SKM-1 treated with dmso at 0.1 percent for 144 hours (cell line): Measurements from ENCODE around the gene PRKCE.
"Not testable (repeated sequence)": the region's sequence is repeated elsewhere in the genome, so short reads cannot be mapped to it uniquely, and the experiment has no call there.

Experiments used
- DNase-seq: peaks from one replicate; lab custom pipeline; 2025; ENCODE audit not compliant: unreplicated experiment; lab: John Stamatoyannopoulos, UW

Gene PRKCE

DNA sequence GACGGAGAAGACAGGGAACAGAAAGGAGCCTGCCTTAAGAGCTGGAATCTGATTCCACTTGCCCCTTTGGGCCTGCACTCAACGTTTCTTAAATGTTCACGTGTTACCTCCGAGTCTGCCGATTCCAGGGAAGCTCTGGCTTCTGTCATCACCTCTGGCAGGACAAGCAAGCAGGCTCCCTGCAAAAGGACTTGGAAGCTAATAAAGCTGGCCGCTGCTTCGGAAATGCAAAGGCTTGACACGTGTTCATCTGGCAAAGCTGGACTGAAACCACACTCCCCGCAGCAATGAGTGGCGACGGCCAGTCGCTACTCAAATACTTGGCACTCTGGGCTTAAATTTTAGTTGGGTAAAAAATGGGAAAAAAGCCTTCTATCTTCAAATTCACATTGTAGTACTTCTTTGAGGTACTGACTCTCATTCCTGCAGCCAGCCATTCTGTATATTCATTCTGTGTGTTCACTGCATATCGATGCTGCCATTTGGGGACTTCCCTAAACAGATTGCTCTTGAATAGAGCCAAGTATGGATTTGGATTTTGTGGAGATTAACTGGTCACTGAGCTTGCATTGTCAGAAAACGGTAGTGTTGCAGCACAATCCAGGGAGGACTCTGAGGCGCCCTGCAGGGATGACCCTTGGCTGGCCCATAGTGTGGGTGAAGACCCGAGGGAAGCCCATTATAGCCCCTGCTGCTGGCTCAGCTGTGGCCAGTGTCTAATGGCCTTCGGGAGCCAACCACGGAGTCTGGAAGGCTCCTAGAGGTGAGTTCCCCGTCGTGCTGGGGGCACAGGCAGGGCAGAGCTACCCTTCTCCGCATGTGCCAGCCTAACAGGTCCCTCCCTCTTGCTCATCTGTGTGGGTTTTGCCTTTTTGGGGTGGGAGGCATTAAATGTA is 231.5 kb downstream of the PRKCE start:
- DNase-seq: no peak

DNA sequence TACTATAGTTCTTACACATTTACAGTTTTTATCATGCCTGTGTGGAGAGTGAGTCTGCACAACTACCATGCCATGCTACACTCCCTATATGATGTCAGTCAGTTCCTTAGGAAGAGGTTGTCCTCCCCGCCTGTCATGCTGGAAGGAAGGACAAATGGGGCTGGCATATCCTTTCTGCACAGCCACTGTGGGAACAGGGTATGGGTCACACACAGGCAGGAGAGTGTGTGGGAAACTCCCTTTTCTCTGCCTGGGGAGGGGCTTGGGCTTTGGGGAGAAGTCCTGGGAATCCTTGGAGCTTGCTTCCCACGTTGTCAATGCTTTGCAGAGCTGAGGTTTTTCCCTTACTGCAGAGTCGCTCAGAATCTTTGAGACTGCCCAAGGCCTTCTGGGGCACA is 232.1 kb downstream of the PRKCE start:
- no peak for DNase-seq

DNA sequence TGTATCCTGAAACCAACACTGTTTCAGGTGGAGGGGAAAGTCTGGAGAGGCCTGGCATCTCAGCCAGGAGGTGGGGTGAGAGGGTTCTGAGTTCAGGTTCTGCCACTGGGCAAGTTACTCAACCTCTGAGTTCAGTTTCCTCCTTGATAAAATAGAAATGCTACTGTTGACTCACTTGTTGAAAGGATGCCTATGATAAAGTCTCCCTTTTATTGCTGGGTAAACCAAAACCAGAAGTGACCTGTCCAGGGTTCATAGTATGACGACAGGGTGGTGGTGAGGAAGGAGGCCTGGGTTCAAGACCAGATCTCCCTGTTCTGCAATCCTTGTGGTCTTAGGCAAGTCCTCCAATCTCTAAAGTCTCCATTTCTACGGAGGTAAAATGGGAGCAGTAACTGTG is 232.7 kb downstream of the PRKCE start:
- peak; percentile 51 for DNase-seq

DNA sequence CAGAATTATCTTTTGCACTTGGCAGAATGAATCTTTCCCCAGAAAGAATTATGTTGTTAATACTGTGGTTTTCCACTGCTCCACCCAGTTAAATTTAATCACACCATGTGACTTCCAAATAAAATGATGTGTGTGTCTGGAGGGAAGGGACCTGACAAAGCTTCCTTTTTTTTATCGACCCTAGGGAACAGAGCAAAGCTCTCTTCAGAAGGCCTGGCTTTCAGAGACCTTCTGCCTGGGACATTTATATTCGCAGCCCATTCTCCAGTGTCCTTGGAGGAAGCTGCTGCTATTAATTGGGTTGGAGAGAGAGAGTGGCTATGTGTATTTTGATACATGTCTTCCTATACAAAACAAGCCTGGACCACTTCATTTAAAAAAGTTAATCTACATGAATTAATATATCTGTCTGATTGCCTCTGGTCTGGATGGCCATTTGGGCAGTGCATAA is 233.7 kb downstream of the PRKCE start:
- no peak for DNase-seq

DNA sequence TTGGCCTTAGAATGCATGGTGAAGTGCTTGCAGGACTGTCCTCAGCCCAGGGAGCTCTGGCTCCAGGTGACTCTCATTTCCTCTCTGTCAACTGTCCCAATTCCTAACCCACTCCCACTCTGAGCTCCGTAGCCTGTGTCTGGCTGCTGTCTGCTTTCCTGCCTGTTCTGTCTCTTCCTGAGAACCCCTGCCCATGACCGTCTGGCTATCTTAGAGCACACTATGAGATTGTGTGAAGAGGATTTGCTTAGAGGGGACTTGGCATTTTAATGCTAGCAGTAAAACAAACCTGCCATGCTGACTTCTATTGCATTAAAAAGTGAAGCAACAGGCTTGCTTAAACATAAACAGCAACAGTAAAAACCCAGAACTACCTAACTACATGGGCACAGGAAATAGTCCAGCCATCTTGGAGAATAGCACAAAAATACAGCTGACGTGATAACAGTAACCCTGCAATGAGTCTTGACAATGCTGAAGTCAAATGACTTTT is 234.7 kb downstream of the PRKCE start:
- no peak for DNase-seq

DNA sequence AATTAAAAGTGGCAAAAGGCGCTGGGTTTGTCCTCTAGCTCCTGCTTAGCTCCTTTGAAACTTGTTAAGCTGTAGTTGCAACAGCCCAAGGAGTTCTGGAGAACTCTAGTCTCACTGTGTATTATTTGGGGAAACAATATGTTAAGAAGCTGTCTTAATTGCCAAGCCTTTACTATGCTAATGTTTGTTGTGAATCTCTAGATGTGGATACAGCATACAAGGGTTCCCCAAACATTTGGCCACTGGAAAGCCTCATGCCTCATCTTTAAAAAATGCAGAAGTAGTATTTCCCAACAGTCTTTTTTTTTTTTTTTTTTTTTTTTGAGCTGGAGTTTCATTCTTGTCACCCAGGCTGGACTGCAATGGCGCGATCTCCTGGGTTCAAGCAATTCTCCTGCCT is 236.7 kb downstream of the PRKCE start:
- peak; percentile 71 for DNase-seq

DNA sequence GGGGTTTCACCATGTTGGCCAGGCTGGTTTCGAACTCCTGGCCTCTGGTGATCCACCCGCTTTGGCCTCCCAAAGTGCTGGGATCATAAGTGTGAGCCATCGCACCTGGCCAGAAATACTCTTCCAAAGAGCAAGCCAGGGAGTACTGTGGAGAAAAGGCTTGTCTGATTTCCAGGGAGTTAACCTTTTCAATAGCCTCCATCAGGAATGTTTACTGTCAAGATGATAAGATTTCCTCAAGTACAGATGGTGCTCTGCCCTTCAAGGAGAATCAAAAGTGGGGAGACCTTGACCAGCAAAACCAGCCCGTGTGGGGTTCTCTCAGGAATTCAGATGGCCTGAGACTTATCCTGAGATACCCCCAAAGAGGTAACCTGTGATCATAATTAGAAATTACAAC is 237.2 kb downstream of the PRKCE start:
- DNase-seq: no peak

DNA sequence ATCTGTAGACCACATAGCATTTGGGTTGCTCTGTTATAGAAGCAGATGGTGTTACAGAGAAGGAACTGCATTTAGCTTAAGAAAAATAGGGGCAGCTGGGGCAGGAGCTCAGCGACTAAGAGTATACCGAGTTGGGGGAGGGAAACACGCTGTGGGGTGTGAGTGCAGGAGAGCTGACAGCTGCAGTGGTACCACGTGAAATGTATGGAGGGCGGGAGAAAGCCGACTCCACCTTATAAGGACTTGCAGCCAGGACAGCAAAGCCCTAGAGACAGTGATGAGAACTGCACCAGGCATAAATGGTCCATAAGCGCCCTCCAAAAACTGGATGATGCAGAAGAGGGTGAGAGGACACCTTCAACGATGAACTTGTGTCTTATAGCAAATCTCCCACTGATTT is 237.6 kb downstream of the PRKCE start:
- DNase-seq: no peak

DNA sequence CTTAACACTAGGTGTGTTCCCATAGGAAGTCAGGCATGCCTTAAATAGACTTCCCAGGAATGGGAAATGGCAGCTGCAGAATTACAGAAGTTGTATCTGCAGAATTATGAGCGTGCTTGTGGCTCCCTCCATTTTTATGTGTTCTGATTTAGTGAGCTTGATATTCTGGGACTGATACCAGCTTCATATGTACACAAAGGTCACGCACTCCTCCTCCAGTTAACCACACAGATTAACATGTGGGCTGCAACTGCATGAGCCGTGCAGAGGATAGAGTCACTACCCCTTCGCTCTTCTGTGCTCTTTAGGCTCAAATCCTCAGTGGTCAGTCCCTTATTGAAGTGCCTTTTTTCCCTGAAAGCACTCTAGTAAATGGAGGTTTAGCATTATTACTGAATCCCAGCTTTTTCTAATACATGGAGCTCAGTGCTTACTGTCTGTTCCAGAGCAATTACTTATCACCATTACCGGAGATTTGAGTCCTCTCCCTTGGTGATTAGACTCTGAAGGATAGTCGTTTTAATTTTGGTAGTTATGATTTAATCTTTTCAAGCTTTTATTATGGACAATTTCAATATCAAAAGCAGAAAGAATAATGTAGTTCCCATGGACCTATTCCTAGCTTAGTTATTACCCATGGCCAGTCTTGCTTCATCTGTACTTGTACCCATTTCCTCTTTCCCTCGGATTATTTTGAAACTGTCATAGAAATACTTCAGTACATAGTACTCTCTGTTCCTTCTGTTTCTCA is 238.3 kb downstream of the PRKCE start:
- peak; percentile 86 for DNase-seq

DNA sequence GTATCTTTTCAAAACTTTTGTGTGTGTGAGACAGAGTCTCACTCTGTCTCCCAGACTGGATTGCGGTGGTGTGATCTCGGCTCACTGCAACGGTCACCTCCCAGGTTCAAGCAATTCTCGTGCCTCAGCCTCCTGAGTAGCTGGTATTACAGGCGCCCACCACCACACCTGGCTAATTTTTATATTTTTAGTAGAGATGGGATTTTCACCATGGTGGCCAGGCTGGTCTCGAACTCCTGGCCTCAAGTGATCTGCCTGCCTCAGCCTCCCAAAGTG is 238.8 kb downstream of the PRKCE start:
- not testable (repeated sequence) for DNase-seq

DNA sequence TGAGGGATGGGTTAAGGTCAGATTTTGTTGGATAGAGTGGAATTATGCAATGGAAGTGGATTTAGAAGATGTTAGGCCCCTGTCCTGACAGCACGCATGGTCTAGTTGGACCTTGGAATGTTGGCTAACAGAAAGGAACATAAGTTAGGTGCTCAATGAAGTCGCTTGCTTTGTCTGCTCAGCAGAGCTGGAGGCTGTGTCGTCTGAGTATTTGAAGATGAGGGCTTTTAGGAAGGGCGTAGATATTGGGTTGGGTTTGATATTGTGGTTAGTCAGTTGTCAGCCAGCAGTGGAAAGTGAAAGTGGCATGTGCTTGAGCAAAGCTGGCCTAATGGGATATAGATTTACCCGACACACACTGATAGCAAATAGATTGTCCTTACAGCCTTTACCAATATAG is 239.3 kb downstream of the PRKCE start:
- DNase-seq: no peak

DNA sequence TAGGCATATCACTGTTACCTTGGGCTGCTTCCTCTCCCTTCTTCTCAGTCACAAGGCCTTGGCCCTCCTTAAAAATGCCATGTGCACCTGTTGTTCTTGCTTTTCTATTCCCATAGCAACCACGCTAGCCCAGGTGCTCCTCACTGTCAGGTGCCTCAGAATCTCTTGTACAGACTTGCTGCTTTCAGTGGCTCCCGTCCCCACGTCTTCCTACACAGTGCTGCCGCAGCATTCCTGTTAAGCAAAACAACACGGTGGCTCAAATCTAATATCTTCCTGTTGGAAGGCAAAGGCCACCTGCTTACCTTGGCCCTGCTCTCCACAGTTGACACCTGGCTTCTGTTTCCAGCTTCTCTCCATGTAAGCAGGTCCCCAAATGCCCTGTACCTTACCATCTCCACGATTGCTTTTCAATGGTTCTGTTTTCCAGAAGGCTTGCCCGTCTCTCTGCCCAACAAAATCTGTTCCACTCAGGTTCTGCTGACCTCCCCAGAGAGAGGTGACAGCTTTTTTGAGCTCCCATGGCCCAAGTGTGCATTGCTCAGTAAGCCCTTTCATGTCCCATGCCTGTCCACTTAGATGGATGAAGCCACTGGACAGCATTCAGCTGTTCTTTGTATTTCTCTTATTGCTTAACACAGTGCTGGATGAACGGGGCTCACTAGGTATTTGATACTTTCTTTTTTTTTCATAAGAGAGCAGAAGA is 240.4 kb downstream of the PRKCE start:
- no peak for DNase-seq

DNA sequence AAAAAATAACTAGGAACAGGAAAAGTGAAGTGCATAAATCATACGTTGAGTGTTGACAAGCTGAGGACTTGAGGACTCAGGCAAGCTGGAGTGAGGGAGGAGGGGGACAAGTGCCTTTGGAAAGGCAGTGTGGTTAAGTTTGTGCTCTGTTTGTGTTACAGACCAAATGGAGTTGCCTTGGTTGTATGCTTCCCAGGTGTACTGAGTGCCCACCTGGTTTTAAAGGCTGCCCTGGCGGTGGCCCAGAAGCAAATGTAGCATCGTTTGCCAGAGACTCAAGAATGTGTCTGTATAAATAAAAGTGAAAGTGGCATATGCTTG is 240.9 kb downstream of the PRKCE start:
- DNase-seq: no peak

DNA sequence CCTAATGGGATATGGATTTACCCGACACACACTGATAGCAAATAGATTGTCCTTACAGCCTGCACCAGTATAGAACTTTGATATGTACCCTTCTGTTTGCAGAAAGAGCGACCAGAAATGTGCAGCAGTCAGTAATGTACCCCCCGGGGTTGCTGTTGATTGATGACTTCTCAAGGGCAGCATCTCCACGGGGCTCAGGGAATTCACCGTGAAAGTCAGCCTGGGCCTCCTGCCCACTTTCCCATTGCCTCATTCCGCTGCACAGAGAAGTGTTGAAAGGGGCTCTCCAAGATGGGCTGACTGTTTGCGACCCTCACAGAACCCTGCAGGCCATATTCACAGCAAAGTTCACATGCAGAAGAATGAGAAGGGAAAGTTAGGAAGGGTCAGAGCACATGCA is 241.3 kb downstream of the PRKCE start:
- no peak for DNase-seq

DNA sequence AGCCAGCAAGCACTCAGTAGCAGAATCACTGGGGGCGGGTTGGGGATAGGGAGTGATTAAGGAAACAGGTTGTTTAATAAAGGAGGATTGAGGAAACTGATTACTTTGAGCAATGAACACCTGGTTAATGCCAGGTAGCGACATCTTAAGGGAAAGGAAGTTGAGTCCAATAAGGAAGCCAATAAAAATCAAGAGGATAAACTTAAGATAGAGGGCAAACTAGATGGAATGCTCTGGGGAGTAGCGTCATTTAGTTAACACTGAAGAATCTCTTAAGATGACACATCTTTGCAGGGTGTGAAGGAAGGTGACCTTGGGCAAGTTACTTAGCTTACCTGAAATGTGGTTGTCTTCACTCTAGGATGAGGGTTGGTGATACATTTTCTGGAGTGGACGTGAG is 242.7 kb downstream of the PRKCE start:
- DNase-seq: no peak

DNA sequence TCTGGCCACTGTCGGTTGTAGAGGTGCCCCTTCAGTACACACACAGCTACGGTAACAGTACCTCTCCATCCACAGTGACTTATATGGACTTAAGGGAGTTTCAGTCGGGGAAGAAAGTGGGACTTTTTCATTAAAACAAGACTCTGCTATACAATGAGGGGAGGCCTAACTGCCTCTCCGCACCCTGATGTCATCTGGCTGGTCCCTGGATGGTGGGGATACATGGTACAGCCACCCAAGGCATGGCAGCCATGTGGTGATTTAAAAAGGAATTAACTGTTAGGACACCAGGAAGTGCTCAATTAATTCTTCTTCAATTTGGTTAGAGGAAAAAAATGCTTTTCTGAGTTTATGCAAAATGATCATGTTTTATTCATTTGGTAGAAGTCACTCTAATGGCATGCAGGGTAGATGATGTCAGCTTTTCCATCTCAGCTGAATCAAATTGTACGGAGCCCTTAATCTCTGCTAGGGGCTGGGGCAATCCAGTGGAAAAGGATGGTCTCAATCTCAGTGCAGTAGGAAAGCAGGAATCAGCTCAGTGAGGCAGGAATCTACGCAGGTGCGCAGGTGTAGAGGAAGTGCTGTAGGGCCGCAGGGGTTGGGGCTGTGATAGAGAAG is 243.9 kb downstream of the PRKCE start:
- no peak for DNase-seq

DNA sequence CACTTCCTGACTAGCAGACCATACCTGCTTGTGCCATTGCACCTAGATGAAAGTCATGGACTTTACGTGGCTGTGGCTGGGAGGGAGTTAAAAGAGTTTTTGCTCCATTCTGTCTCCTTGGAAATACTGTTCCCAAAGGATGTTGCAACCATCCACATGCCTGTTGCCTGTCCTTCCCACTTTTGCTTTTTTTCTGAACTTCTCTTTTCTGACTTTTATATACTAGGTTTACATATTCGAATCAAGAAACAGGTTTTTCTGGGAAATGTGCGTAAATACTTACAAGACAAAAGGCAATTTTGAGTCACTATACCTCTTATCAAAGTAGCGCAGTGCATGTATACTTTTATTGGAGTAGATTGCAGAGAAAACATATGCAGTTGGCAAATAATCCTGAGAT is 244.8 kb downstream of the PRKCE start:
- no peak for DNase-seq

DNA sequence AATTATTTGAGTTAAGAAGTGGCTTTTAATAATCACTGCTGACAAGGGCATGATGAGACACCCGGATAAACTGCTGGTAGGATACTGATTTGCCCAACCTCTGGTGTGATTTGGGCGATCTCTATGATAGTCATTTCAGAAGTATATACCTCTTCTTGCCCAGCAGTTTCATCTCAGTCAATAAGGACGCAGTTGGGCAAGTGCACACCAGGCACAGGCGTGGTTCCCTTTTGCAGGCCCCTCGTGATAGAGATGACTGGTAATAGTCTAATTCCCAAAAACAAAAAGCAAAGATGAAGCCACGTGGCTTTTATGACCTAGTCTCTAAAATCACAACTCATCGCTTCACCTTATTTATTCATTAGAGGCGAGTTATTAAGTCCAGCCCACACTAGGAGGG is 246.4 kb downstream of the PRKCE start:
- DNase-seq: no peak

DNA sequence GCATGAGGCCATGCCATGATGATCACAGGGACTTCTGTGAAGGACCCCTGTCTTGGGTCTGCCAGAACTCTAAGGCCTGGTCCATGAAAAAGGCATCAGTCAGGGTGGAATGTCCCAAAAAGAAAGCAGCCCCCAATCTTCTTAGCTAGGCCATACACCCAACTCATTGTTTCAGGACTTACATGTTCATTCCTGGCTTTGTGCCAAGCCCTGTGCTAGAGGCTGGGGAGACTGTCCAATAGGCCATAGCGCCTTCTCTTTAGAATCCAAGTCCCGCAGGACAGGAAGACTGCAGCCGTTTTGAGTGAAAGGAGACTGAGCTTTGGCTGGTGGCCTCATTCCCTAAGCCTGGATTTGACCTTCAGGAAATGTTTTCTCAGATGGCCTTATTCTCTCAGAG is 247.3 kb downstream of the PRKCE start:
- no peak for DNase-seq

DNA sequence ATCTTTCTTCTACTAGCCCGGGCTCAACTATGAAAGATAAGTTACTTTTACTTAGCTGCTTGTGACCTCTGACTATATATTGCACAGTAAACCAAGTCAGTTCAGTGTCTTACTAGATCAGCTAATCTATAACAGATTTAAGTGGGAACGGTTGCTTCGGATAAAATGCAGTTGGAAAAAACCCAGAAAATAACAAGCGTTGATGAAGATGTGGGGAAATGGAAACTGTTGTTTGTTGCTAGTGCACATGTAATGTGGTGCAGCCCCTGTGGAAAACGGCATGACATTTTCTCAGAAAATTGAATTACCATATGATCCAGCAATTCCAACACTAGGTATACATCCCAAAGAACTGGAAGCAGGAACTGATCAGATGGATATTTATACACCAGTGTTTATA is 248.5 kb downstream of the PRKCE start:
- DNase-seq: no peak

DNA sequence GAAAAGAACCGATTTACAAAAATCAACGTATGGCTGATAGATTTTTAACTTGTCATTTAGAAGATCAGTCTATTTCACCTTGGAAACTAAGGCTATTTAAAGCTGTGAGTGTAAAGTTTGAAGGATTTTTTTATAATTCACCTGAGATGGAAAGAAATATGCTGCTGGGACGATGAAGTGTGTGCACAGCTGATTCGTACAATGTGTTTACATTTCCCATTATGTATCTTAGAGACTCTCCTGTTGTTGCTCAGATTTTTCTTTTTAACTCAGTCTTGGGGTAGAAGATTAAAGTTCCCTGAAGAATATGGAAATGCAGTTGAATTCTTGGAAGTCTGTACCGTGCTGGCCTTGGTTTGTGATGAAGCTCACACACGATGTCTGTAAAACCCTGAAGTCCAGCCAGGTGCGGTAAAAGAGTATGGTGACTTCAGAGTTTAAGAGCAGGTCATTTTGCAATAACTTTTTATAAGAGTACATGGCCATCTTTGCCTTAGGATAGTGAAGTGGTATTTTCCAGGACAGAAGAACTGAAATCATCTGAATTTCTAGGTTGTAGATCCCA is 250.1 kb downstream of the PRKCE start:
- no peak for DNase-seq
